Epithelial cell of proximal tubule (primary cell): ENCODE data around the gene ZNF431. TPM values are rescaled to one million over a fixed set of nuclear protein-coding genes. Genes with fewer than 3 reads are reported as not detected.
"Not testable (repeated sequence)": the region's sequence is repeated elsewhere in the genome, so short reads cannot be mapped to it uniquely, and the experiment has no call there.

ENCODE experiments used
- DNase-seq: peaks from one replicate; pipeline ENCODE4 v3.0.0-alpha.2; 2011; ENCODE audit warnings: low read depth
- H3K4me3 ChIP-seq: 2 replicates; pipeline ENCODE4 v1.5.1; 2011; ENCODE audit warnings: low read depth, mild to moderate bottlenecking, low read length
- total RNA-seq: library from RNA; depleted of rRNA; stranded (reverse); fragments of >200 nt; gene quantifications from 2 replicates; pipeline ENCODE4 v1.2.3, GENCODE V29; 2015
- TF ChIP-seq, protein P1 (sequence below): conservative IDR thresholded peaks from 2 replicates; pipeline ENCODE4 v1.5.1; 2012; ENCODE audit warnings: low read depth, mild to moderate bottlenecking, low read length

The ZNF431 gene
- total RNA-seq, 1 donor from 2014 or later, result 2.9 TPM

DNA sequence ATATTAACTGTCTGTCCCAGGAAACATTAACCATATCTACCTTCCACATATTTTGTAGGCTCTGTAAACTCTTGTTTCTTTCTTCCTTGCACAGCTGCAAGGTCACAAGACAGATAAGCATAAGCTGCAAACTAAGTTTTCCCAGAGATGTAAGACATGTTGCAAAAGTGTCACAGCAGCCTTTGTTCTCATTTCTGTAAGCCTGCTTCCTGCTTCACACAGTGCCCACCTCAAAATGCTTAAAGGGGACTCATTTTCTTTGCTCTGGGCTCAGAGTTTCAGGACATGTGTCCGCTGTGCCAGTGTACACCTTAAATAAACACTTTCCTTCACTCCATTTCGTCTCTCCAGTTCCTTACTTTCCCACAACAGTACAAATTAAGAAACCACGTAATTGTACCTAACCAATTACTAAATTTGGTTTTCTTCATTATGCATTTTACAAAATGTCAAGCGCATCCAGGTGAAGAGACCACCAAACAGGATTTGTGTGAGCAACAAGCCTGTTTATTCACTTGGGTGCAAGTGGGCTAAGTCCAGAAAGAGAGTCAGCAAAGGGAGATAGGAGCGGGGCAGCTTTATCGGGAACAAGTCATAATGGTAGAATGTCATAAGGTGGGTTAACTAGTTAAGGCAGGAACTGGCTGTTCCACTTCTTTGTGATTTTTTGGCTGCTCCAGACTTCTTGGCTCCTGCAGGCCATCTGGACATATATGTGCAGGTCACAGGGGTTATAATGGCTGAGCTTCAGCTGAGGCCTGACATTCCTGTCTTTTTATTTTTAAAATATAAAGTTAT is 12.7 kb upstream of the ZNF431 start:
- DNase-seq, result no peak
- TF ChIP-seq, protein P1, sequence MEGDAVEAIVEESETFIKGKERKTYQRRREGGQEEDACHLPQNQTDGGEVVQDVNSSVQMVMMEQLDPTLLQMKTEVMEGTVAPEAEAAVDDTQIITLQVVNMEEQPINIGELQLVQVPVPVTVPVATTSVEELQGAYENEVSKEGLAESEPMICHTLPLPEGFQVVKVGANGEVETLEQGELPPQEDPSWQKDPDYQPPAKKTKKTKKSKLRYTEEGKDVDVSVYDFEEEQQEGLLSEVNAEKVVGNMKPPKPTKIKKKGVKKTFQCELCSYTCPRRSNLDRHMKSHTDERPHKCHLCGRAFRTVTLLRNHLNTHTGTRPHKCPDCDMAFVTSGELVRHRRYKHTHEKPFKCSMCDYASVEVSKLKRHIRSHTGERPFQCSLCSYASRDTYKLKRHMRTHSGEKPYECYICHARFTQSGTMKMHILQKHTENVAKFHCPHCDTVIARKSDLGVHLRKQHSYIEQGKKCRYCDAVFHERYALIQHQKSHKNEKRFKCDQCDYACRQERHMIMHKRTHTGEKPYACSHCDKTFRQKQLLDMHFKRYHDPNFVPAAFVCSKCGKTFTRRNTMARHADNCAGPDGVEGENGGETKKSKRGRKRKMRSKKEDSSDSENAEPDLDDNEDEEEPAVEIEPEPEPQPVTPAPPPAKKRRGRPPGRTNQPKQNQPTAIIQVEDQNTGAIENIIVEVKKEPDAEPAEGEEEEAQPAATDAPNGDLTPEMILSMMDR, result no peak
- H3K4me3 ChIP-seq, result no peak overlapping the region

DNA sequence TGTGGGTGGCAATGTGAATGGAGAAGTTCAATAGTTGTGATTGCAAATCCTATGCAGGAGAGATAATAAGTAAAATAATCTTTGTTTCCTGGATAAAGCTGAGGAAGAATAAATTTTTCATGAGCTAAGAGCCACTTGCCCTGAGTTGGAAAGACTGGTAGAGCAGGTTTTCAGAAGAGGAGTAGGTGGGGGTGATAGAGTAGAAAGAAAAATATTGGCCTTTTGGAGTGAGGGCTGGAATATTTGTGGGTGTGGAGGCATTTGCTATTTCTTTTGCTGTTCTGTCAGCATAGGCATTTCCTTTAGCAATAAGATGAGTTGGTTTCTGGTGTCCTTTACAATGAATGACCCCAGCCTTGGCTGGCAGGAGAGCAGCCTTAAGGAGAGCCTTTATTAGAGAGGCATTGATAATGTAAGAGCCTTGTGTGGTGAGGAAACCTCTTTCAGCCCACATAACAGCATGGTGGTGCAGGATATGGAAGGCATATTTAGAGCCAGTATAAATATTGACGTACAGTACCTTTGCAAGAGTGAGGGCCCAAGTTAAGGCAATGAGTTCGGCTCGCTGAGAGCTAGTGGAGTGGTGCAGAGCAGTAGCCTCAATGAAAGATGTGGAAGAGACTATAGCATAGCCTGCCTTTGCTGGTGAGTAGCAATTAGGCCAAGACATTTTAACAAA is 11.6 kb upstream of the ZNF431 start:
- TF ChIP-seq, protein P1, result no peak
- DNase-seq, result no peak
- H3K4me3 ChIP-seq, result no peak overlapping the region

DNA sequence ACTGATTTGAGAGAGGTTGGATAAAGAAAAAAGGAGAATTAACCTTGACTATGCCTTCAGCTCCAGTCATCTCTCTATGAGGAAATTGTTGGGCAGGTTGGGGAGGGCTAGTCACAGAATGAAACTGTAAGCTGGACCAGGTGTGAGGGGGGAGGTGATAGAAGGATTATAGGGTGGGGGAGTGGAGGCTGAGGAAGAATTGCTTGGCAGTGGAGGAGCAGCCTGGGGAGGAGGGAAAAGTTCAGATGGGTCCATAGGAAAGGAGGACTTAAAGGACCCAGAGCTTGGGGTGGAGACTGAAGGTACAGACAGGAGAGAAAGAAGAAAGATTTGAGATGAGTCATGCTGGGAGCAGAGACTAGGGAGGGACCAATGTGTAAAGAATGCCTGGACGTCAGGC is 8.2 kb upstream of the ZNF431 start:
- TF ChIP-seq, protein P1, result no peak
- H3K4me3 ChIP-seq, result no peak overlapping the region
- no peak for DNase-seq

DNA sequence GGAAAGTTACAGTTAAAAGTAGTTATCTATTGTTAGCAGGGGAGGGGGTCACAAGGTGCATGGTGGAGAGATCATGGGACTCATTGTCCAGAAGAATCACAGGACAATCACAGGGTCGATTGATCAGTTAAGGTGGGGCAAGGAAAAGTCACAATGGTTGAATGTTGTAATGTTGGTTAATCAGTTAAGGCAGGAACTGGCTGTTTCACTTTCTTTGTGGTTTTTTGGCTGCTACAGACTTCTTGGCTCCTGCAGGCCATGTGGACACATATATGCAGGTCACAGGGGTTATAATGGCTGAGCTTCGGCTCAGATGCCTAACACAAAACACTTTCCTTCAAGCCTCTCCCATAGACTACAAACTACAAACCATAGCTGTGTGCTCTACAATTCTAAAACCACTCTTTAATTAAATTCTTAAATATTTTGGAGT is 6.9 kb upstream of the ZNF431 start:
- no peak overlapping the region for H3K4me3 ChIP-seq
- DNase-seq, result no peak

DNA sequence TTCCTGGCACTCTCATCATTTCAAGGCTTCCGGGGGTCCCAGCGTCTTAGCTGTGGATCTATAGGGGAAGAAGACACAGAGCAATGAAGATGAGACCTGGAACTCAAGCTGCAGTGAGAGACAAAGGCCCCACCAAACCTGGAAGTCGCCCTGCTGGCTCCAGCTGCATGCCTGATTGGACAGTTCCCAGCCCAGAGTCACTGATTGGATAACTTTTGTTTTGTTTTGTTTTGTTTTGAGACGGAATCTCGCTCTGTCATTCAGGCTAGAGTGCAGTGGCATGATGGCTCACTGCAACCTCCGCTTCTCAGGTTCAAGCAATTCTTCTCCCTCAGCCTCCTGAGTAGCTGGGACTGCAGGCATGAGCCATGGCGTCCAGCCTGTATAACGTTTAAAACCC is 6.4 kb upstream of the ZNF431 start:
- TF ChIP-seq, protein P1, result no peak
- DNase-seq, result no peak
- no peak overlapping the region for H3K4me3 ChIP-seq

More for the DNA sequence above, 6.9 kb upstream of the ZNF431 start:
- TF ChIP-seq, protein P1, result no peak

DNA sequence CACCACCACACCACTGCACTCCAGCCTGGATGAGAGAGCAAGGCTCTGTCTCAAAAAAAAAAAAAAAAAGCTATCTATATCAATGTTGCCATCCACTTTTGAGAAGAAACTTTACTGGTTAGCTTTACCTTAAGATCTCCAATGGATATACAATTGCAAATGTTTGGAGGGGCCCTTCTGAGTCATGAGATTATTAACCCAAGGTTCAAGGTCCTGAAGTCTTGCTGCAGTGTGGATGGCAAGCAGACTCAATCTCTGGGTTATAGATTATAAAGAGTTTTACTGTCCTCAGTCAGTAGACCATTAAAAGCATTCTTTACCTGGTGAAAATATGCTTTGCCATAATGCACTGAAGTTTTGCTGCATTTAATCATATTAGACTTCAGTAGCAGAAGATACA is 3.7 kb upstream of the ZNF431 start:
- no peak overlapping the region for H3K4me3 ChIP-seq
- no peak for DNase-seq
- TF ChIP-seq, protein P1, result no peak

DNA sequence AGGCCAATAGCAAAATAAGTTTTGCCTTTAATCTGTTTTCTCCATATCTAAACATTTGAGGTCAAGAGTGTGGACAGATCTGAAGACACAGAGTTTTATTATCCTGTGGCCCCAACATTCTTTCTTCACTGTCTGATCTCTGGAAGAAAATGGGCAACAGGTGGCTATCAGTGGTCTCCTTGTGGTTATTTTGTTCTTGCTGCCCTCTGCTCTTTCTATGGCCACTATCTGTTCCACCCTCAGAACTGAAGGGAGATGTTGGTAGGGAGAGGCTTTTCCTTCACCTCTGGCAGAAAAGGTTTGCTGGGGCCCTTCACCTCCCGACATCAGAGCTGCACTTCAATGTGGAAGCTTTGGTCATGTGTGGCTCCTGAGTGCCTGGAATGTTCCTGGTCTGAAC is 834 bp upstream of the ZNF431 start:
- not testable (repeated sequence) for H3K4me3 ChIP-seq, DNase-seq
